A549 (cell line): Measurements from ENCODE around the gene CXCR1.

Experiments used
- BHLHE40 ChIP-seq: IDR thresholded peaks from 2 replicates; pipeline ENCODE4 v1.6.1; 2012; ENCODE audit warnings: low read depth, low read length, inconsistent platforms
- CHD2 ChIP-seq: fragments of 150-350 bp; IDR thresholded peaks from 2 replicates; pipeline ENCODE4 v1.6.1; 2014; ENCODE audit warnings: low read length; ENCODE audit not compliant: partially characterized antibody
- CTCF ChIP-seq: fragments of >200 bp; sonication (Bioruptor Twin); formaldehyde crosslinking; IDR thresholded peaks from 3 replicates; pipeline ENCODE4 v1.5.1; 2016
- ESRRA ChIP-seq: fragments of 150-350 bp; IDR thresholded peaks from 2 replicates; pipeline ENCODE4 v1.6.1; 2014; ENCODE audit warnings: mild to moderate bottlenecking, low read length, borderline replicate concordance
- PBX3 ChIP-seq: IDR thresholded peaks from 2 replicates; pipeline ENCODE4 v1.6.1; 2012
- POLR2A ChIP-seq: IDR thresholded peaks from 2 replicates; pipeline ENCODE4 v1.6.1; 2012; ENCODE audit warnings: mild to moderate bottlenecking, low read length
- REST ChIP-seq: fragments of 200-600 bp; sonication (generic); IDR thresholded peaks from 2 replicates; pipeline ENCODE4 v1.6.1; 2016; ENCODE audit warnings: antibody characterized with exemption, mild to moderate bottlenecking, moderate library complexity
- SREBF2 ChIP-seq: fragments of 450-650 bp; IDR thresholded peaks from 2 replicates; pipeline ENCODE4 v1.6.1; 2014; ENCODE audit warnings: mild to moderate bottlenecking, moderate library complexity
- USF2 ChIP-seq: fragments of 450-650 bp; IDR thresholded peaks from 2 replicates; pipeline ENCODE4 v1.6.1; 2014; ENCODE audit warnings: antibody characterized with exemption

- TF ChIP-seq CTCF = no peak
- no peak for TF ChIP-seq POLR2A
- no peak for TF ChIP-seq USF2
- TF ChIP-seq PBX3 = no peak
- no peak for TF ChIP-seq BHLHE40
- no peak for TF ChIP-seq REST
- no peak for TF ChIP-seq ESRRA
- no peak for TF ChIP-seq SREBF2
- no peak for TF ChIP-seq CHD2
Observed at GRCh38 chr2:218214116-218214515, 47.4 kb upstream of the CXCR1 start.
